ENCODE measurements around the gene FTO. TPM values are rescaled to one million over a fixed set of nuclear protein-coding genes. Genes with fewer than 3 reads are reported as not detected.

FTO gene
- 10 to 100 TPM; 50.3 to 64.7 TPM for total RNA-seq
- polyA plus RNA-seq (ENCODE audit: insufficient read depth, low read depth, low replicate concordance): 32.4 TPM
- long read RNA-seq, donor 1, full-length matches to known transcripts: 9 of 9 reads
- long read RNA-seq, donor 1, partial matches to known transcripts: 0 of 9 reads
- long read RNA-seq, donor 1, other reads (novel, unspliced or antisense): 0 of 9 reads
- long read RNA-seq, donor 2, full-length matches to known transcripts: 10 of 10 reads
- long read RNA-seq, donor 2, partial matches to known transcripts: 0 of 10 reads
- long read RNA-seq, donor 2, other reads (novel, unspliced or antisense): 0 of 10 reads

DNA sequence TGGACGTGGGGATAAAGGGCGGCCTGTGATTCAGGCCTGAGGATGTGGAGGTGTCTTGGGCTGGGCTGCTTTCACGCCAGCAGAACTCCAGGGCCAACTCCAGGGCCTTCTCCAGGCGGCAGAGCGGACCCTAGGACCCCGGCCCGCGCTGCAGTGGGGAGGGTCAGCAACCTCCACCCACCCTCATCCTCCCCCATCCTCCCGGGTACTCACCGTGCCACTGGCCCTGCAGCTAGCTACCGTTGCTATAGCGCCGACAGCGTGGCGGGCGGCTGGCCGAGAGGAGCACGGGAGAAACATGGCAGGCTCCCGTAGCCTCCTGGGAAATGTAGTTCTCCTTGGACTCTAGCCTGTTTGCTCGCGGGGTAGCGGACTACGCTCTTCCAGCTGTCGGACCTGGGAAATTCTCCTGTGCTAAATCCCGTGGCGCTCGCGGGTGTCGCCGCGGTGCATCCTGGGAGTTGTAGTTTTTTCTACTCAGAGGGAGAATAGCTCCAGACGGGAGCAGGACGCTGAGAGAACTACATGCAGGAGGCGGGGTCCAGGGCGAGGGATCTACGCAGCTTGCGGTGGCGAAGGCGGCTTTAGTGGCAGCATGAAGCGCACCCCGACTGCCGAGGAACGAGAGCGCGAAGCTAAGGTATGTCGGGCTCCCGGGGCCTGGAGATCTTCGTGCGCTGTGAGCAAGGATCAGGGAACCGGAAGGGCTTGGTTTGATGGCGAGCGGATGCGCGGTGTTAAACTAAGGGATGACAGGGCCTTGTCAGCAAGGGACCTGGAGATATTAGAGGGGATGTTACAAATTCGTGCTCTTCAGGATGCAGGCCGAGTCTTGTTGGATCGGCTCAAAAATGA is at the start of gene FTO, which contains the start of gene RPGRIP1L:
Gene FTO, plus strand, starts transcription at position 567 of the 855 bp plus-strand sequence.
Gene RPGRIP1L, minus strand, starts transcription at position 270 of the 855 bp plus-strand sequence. CDS start 3,136 bp downstream, outside the sequence.
- Histone ChIP-seq H3K4me1 (peaks cover 12% of the 10 kb centered on the region), H3K36me3 (ENCODE audit: low read depth, missing control alignments) (no peaks in the 10 kb centered on the region), H3K4me3 (peak within 1 kb of the TSS; percentile 77 to 91), H3K27me3 (no peaks in the 10 kb centered on the region), H3K27ac (peak within 1 kb of the TSS; percentile 56 to 76), H3K9me3 (no peaks in the 10 kb centered on the region)
- DNase-seq: peak; percentile 100
- intact Hi-C loops (cut with DNase I; ENCODE audit: low total_unique reads): no loop called here
- WGBS, 2 donors: 0 to 1% methylated on average over 48 to 57 of the region's 57 CpGs
- TF ChIP-seq, protein P1, sequence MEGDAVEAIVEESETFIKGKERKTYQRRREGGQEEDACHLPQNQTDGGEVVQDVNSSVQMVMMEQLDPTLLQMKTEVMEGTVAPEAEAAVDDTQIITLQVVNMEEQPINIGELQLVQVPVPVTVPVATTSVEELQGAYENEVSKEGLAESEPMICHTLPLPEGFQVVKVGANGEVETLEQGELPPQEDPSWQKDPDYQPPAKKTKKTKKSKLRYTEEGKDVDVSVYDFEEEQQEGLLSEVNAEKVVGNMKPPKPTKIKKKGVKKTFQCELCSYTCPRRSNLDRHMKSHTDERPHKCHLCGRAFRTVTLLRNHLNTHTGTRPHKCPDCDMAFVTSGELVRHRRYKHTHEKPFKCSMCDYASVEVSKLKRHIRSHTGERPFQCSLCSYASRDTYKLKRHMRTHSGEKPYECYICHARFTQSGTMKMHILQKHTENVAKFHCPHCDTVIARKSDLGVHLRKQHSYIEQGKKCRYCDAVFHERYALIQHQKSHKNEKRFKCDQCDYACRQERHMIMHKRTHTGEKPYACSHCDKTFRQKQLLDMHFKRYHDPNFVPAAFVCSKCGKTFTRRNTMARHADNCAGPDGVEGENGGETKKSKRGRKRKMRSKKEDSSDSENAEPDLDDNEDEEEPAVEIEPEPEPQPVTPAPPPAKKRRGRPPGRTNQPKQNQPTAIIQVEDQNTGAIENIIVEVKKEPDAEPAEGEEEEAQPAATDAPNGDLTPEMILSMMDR (IDR thresholded peaks at IDR 0.05): peak in 1 of 3 experiments; percentile 22
- no peak for TF ChIP-seq POLR2A (IDR thresholded peaks at IDR 0.05)

DNA sequence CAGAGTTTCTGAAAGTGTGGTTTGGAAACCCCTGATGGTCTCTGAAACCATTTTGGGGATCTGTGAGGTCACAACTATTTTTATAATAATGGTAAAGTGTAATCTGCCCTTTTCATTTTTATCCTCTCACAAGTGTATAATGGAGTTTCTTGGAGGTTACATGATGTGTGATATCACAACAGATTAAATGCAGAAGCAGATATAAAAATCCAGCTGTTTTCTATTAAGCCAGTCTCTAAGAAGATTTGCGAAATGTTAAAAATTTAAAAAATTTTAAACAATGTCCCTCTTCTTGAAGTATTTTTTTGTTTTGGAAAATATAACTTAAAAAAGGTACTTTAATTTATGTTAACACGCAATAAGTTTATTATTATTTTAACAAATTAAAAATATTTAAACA is 49.0 kb upstream of the FTO start:
- TF ChIP-seq, protein P1 (IDR thresholded peaks at IDR 0.05): no peak
- no peak for TF ChIP-seq POLR2A (IDR thresholded peaks at IDR 0.05)
- no peaks in the 10 kb centered on the region for H3K36me3 ChIP-seq (ENCODE audit: low read depth, missing control alignments)
- no peak overlapping the region for H3K27ac ChIP-seq
- DNase-seq: no peak
- no peaks in the 10 kb centered on the region for H3K4me1 ChIP-seq
- 96 to 97% methylated on average over 2 of the region's 2 CpGs for WGBS, 2 donors
- no peak overlapping the region for H3K4me3 ChIP-seq
- H3K9me3 ChIP-seq: no peaks in the 10 kb centered on the region
- no peaks in the 10 kb centered on the region for H3K27me3 ChIP-seq
- intact Hi-C loops (cut with DNase I; ENCODE audit: low total_unique reads): no loop called here

DNA sequence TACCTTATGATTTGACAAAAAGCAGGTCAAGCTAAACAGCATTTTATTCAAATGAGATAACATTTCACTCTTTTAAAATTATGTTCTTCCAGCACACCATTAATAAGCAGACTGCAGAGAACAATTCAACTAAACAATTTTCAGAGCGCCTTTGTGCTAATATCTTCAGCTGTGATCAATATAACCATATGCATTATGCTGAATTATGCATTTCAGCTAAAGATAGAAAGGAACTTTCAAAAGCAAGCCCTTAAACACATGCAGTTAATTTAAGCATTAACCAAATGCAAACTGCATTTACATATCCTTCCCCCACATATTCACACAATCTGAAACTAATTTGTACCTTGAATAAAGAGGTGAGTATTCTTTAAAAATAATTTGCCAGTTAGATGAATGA is 41.9 kb upstream of the FTO start:
- TF ChIP-seq, protein P1 (IDR thresholded peaks at IDR 0.05): no peak
- TF ChIP-seq POLR2A (IDR thresholded peaks at IDR 0.05): no peak
- WGBS, 2 donors: 91 to 93% methylated on average over 1 of the region's 1 CpG
- H3K27me3 ChIP-seq: no peaks in the 10 kb centered on the region
- H3K4me3 ChIP-seq: no peak overlapping the region
- no peaks in the 10 kb centered on the region for H3K9me3 ChIP-seq
- H3K27ac ChIP-seq: no peak overlapping the region
- intact Hi-C loops (cut with DNase I; ENCODE audit: low total_unique reads): no loop called here
- H3K36me3 ChIP-seq (ENCODE audit: low read depth, missing control alignments): no peaks in the 10 kb centered on the region
- H3K4me1 ChIP-seq: peaks cover 10% of the 10 kb centered on the region
- DNase-seq: no peak

DNA sequence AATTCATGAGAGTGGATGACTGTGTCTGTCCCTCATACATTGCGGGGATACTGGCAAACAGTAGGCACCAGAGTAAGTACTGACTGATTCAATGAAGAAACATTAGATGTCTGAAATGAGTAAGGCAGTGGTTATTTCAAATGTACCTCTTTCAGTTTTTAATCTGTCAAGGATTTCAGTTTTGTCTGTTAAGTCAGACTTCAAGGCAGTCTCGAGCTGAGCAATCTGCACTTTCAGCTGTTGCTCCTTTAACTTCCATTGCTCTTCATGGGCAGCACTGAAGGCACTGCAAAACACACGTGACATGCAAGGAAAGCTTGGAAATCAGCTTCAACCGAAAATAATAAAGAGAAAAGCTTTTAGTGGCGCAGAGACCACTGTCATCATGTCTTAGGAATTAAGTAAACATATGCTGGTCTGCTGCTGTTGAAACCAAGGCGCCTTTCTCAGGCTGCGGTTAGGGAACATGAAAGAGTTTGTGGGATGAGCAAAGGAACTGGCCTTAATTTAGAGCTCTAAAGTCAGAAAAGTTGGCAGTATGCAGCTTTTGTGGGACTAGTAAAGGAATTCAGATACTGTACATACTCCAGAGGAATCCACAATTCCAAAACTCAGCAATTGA is 39.1 kb upstream of the FTO start:
- TF ChIP-seq, protein P1 (IDR thresholded peaks at IDR 0.05): no peak
- intact Hi-C loops (cut with DNase I; ENCODE audit: low total_unique reads): no loop called here
- Histone ChIP-seq H3K36me3 (ENCODE audit: low read depth, missing control alignments) (no peaks in the 10 kb centered on the region), H3K4me1 (peaks cover 10% of the 10 kb centered on the region), H3K27me3 (no peaks in the 10 kb centered on the region), H3K4me3 (no peak overlapping the region), H3K9me3 (no peaks in the 10 kb centered on the region), H3K27ac (peak overlapping the region; percentile 8 to 59)
- peak; percentile 18 for DNase-seq
- WGBS, 2 donors: 50 to 52% methylated on average over 7 of the region's 7 CpGs

Measured in testis (tissue), 5 donors.